Omental fat pad (tissue), 4 donors: ENCODE measurements around the gene DERL3. TPM values are rescaled to one million over a fixed set of nuclear protein-coding genes. Genes with fewer than 3 reads are reported as not detected.

ENCODE experiments used
- ATAC-seq: fragments of 150-250 bp; one replicate; pipeline ENCODE4 v1.9.1; 2016; ENCODE audit warnings: mild to moderate bottlenecking, moderate library complexity; ENCODE audit not compliant: low FRiP score
- DNase-seq: peaks from one replicate; pipeline ENCODE4 v3.0.0-alpha.2; 2019; ENCODE audit warnings: low spot score
- total RNA-seq, 4 donors: library from RNA; depleted of rRNA; stranded (reverse); fragments of >200 nt; gene quantifications; one replicate each; pipeline ENCODE4 v1.1.0, GENCODE V29; 2016
- TF ChIP-seq, protein P1 (sequence below), 3 donors: fragments of 450-650 bp; IDR thresholded peaks; one replicate each; pipeline ENCODE4 v1.5.1; 2016 to 2017; ENCODE audit warnings: antibody characterized with exemption in 3 of 3, mild to moderate bottlenecking in 3 of 3, moderate library complexity in 2 of 3

DERL3 gene
- total RNA-seq, 4 donors from 2014 or later = 0.47 to 3.1 (median 1.5) TPM

- DNase-seq (no peak), ATAC-seq (no peak)
- TF ChIP-seq, protein P1, sequence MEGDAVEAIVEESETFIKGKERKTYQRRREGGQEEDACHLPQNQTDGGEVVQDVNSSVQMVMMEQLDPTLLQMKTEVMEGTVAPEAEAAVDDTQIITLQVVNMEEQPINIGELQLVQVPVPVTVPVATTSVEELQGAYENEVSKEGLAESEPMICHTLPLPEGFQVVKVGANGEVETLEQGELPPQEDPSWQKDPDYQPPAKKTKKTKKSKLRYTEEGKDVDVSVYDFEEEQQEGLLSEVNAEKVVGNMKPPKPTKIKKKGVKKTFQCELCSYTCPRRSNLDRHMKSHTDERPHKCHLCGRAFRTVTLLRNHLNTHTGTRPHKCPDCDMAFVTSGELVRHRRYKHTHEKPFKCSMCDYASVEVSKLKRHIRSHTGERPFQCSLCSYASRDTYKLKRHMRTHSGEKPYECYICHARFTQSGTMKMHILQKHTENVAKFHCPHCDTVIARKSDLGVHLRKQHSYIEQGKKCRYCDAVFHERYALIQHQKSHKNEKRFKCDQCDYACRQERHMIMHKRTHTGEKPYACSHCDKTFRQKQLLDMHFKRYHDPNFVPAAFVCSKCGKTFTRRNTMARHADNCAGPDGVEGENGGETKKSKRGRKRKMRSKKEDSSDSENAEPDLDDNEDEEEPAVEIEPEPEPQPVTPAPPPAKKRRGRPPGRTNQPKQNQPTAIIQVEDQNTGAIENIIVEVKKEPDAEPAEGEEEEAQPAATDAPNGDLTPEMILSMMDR (IDR thresholded peaks at IDR 0.05) = no peak
These were observed 15.4 kb downstream of the DERL3 start for GRCh38 chr22:23823331-23823791.

GRCh38 chr22:23822101-23822671, 16.6 kb downstream of the DERL3 start:
- TF ChIP-seq, protein P1 (IDR thresholded peaks at IDR 0.05) = no peak
- DNase-seq = no peak
- ATAC-seq = no peak

- no peak for DNase-seq
These were observed 18.0 kb downstream of the DERL3 start for GRCh38 chr22:23820748-23821211.

GRCh38 chr22:23818541-23818940, 20.3 kb downstream of the DERL3 start:
- DNase-seq = no peak
- ATAC-seq = no peak

More at GRCh38 chr22:23820748-23821211, 18.0 kb downstream of the DERL3 start:
- TF ChIP-seq, protein P1 (IDR thresholded peaks at IDR 0.05) = no peak
- no peak for ATAC-seq

GRCh38 chr22:23817146-23817545, 21.7 kb downstream of the DERL3 start:
- TF ChIP-seq, protein P1 (IDR thresholded peaks at IDR 0.05) = no peak
- DNase-seq (no peak), ATAC-seq (no peak)

More at GRCh38 chr22:23818541-23818940, 20.3 kb downstream of the DERL3 start:
- TF ChIP-seq, protein P1 (IDR thresholded peaks at IDR 0.05) = no peak

DNA sequence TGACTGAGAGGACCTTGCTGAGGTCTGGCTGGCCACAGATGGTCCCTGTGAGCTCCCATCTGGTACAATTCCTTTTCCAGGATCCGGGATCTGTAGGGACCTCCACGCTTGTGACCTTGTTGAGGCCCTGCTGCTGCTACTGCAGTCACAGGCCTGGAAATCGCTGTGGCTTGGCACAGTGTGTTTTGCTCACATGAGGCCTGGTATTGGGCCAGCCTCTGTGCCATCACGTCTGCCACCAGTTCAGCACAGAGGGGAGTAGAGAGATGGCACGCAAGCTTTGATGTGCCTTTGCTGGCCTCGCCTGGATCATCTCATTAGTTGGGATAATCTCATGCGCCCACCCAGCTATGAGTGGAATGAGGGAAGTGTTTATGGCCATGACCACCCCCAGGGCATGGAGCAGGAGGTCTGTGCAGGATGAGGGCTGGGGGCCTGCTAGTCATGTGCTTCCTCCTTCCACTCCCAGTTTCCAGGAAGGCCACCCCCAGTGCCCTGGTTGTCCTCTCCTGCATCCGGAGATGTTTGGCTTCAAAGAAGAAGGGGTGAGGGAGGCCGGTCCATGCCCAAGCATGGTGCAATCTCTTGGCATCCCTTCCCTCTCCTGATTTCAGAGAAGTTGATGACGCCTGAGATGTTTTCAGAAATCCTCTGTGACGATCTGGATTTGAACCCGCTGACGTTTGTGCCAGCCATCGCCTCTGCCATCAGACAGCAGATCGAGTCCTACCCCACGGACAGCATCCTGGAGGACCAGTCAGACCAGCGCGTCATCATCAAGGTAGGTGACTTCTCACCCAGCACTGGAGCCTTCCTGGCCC, 22.4 kb downstream of the DERL3 start:
- TF ChIP-seq, protein P1 (IDR thresholded peaks at IDR 0.05) = no peak
- DNase-seq (no peak), ATAC-seq (no peak)
